HCT116 (cell line): Measurements from ENCODE around the gene MSL3. TPM values are rescaled to one million over a fixed set of nuclear protein-coding genes. Genes with fewer than 3 reads are reported as not detected.

ENCODE experiments used
- ATAC-seq: fragments of 200-7000 bp; cut with Tn5 transposase; 2 replicates; pipeline ENCODE4 v1.9.1; 2020; ENCODE audit warnings: mild to moderate bottlenecking, moderate library complexity
- BruUV-seq: library from RNA; stranded (reverse); fragments of 400-500 nt; replicated peaks from 2 replicates; lab custom pipeline; 2021; lab: Mats Ljungman, UMichigan
- CTCF ChIA-PET: fragments of 300-600 bp; sonication (Branson Sonifier 250); formaldehyde crosslinking; loops from one replicate; lab custom pipeline; 2021; ENCODE audit warnings: antibody characterized with exemption; lab: Charles Lee
- POLR2A ChIA-PET: fragments of 300-600, 350-600 bp; sonication (Branson Sonifier 250); formaldehyde crosslinking; loops from one replicate; lab custom pipeline; 2021; ENCODE audit warnings: antibody characterized with exemption; lab: Charles Lee
- RAD21 ChIA-PET, 2 experiments: fragments of 300-600 bp; sonication (Branson Sonifier 250); formaldehyde crosslinking; loops; one replicate each; lab custom pipeline; 2023; ENCODE audit warnings: low total read pairs in 2 of 2; ENCODE audit not compliant: uncharacterized antibody in 2 of 2, unreplicated experiment in 2 of 2, low non-redundant PET in 1 of 2; lab: Charles Lee
- DNase-seq: peaks from one replicate; pipeline ENCODE4 v3.0.0-alpha.2; 2010; ENCODE audit warnings: low read depth, low spot score
- H2AFZ ChIP-seq: fragments of 200-600 bp; shearing (Covaris generic), sonication (generic); 2 replicates; pipeline ENCODE4 v1.6.1; 2017; ENCODE audit warnings: low read depth, mixed run types, mixed read lengths, antibody characterized with exemption, low read length; ENCODE audit not compliant: poor library complexity, severe bottlenecking
- H3K27ac ChIP-seq: 2 replicates; pipeline ENCODE4 v1.5.1; 2012; ENCODE audit warnings: low read depth, low read length
- H3K27me3 ChIP-seq: fragments of 200-600 bp; sonication (generic); 2 replicates; pipeline ENCODE4 v1.6.1; 2016; ENCODE audit warnings: mixed run types, low read length, mixed read lengths; ENCODE audit not compliant: insufficient read depth
- H3K36me3 ChIP-seq, 2 experiments: fragments of 200-500 bp in 1 of 2; fragments of 200-600 bp in 1 of 2; sonication (Bioruptor generic) in 1 of 2; sonication (generic) in 1 of 2; 2 replicates each; pipeline versions ENCODE4 v1.5.1 to v1.6.1; 2014 to 2016; ENCODE audit warnings: low read length in 2 of 2, inconsistent platforms in 1 of 2, mixed read lengths in 1 of 2, mixed run types in 1 of 2; ENCODE audit not compliant: insufficient read depth in 2 of 2, control insufficient read depth in 1 of 2
- H3K4me1 ChIP-seq, 2 experiments: fragments of 200-600 bp in 1 of 2; sonication (generic) in 1 of 2; 2 replicates each; pipeline versions ENCODE4 v1.5.1 to v1.6.1; 2012 to 2017; ENCODE audit warnings: low read length in 2 of 2, inconsistent platforms in 1 of 2, mild to moderate bottlenecking in 1 of 2, mixed read lengths in 1 of 2, mixed run types in 1 of 2, moderate library complexity in 1 of 2; ENCODE audit not compliant: insufficient read depth in 2 of 2, control insufficient read depth in 1 of 2
- H3K4me2 ChIP-seq: fragments of 200-600 bp; sonication (generic); 2 replicates; pipeline ENCODE4 v1.6.1; 2017; ENCODE audit warnings: mixed run types, low read length, mixed read lengths
- H3K4me3 ChIP-seq, 2 experiments: fragments of 200-600 bp in 1 of 2; sonication (generic) in 1 of 2; replicated peaks in 1 of 2; 2 replicates each; pipeline ENCODE4 v1.5.1; 2011 to 2016; ENCODE audit warnings: low read length in 2 of 2, control low read depth in 1 of 2, low read depth in 1 of 2, mild to moderate bottlenecking in 1 of 2, mixed read lengths in 1 of 2, mixed run types in 1 of 2
- H3K79me2 ChIP-seq: fragments of 200-600 bp; sonication (generic); 2 replicates; pipeline ENCODE4 v1.6.1; 2017; ENCODE audit warnings: mild to moderate bottlenecking, mixed run types, low read length, moderate library complexity, mixed read lengths; ENCODE audit not compliant: insufficient read depth
- H3K9ac ChIP-seq: fragments of 200-600 bp; sonication (generic); 2 replicates; pipeline ENCODE4 v1.6.1; 2016; ENCODE audit warnings: low read length, mixed read lengths
- H3K9me2 ChIP-seq: fragments of 200-600 bp; sonication (generic), shearing (Covaris generic); 2 replicates; pipeline ENCODE4 v1.6.1; 2017; ENCODE audit warnings: mixed run types, mild to moderate bottlenecking, moderate library complexity; ENCODE audit not compliant: insufficient read depth
- H3K9me3 ChIP-seq, 2 experiments: fragments of 200-500 bp in 1 of 2; fragments of 200-600 bp in 1 of 2; sonication (Bioruptor generic) in 1 of 2; sonication (generic) in 1 of 2; 2 replicates each; pipeline ENCODE4 v1.6.1; 2014 to 2017; ENCODE audit warnings: low read length in 2 of 2, mixed read lengths in 2 of 2, inconsistent platforms in 1 of 2, low read depth in 1 of 2, mild to moderate bottlenecking in 1 of 2, mixed run types in 1 of 2, moderate library complexity in 1 of 2; ENCODE audit not compliant: control insufficient read depth in 1 of 2, insufficient read depth in 1 of 2
- H4K20me1 ChIP-seq: fragments of 200-600 bp; sonication (generic), shearing (Covaris generic); 2 replicates; pipeline ENCODE4 v1.6.1; 2017; ENCODE audit warnings: mixed run types, mild to moderate bottlenecking, moderate library complexity; ENCODE audit not compliant: insufficient read depth
- ATF3 ChIP-seq: IDR thresholded peaks from 2 replicates; pipeline ENCODE4 v1.6.1; 2012
- CBX3 ChIP-seq: IDR thresholded peaks from 2 replicates; pipeline ENCODE4 v1.6.1; 2012; ENCODE audit warnings: low read depth
- CEBPB ChIP-seq: IDR thresholded peaks from 2 replicates; pipeline ENCODE4 v1.6.1; 2012; ENCODE audit warnings: low read depth
- CTCF ChIP-seq, 3 experiments: fragments of 200-600 bp in 1 of 3; sonication (generic) in 1 of 3; IDR thresholded peaks in 2 of 3; conservative IDR thresholded peaks in 1 of 3; 2 replicates each; pipeline ENCODE4 v1.5.1; 2012 to 2017; ENCODE audit warnings: low read depth in 2 of 3, low read length in 2 of 3, antibody characterized with exemption in 1 of 3, borderline replicate concordance in 1 of 3, control low read depth in 1 of 3, mild to moderate bottlenecking in 1 of 3, mixed read lengths in 1 of 3, mixed run types in 1 of 3, moderate library complexity in 1 of 3; ENCODE audit not compliant: insufficient read depth in 1 of 3
- FOSL1 ChIP-seq: IDR thresholded peaks from 2 replicates; pipeline ENCODE4 v1.6.1; 2012; ENCODE audit warnings: low read depth
- JUND ChIP-seq: IDR thresholded peaks from 2 replicates; pipeline ENCODE4 v1.6.1; 2012
- SIN3A ChIP-seq: IDR thresholded peaks from 2 replicates; pipeline ENCODE4 v1.6.1; 2012; ENCODE audit warnings: low read depth
- SRF ChIP-seq: IDR thresholded peaks from 2 replicates; pipeline ENCODE4 v1.6.1; 2012; ENCODE audit warnings: low read depth
- TCF7L2 ChIP-seq: IDR thresholded peaks from 2 replicates; pipeline ENCODE4 v1.7.0; 2011; ENCODE audit warnings: borderline replicate concordance, inconsistent platforms; ENCODE audit not compliant: insufficient read depth, insufficient read length; ENCODE audit errors: extremely low read depth
- ZNF274 ChIP-seq: fragments of 200-500 bp; sonication (Bioruptor generic); IDR thresholded peaks from 2 replicates; pipeline ENCODE4 v1.6.1; 2014; ENCODE audit warnings: mild to moderate bottlenecking, low read depth, low read length, inconsistent platforms
- intact Hi-C: fragments of 100-400 bp; cut with micrococcal nuclease; formaldehyde crosslinking; loops from 2 replicates; pipeline ENCODE4 v1.10.0; 2022
- total RNA-seq: library from RNA; stranded (reverse); gene quantifications from one replicate; pipeline ENCODE4 v1.2.1, GENCODE V29; 2021; ENCODE audit not compliant: unreplicated experiment
- TF ChIP-seq, protein P1 (sequence below): IDR thresholded peaks from 2 replicates; pipeline ENCODE4 v1.6.1; 2012

Gene MSL3
- total RNA-seq, 1 experiment from 2014 or later: 12.0 TPM

DNA sequence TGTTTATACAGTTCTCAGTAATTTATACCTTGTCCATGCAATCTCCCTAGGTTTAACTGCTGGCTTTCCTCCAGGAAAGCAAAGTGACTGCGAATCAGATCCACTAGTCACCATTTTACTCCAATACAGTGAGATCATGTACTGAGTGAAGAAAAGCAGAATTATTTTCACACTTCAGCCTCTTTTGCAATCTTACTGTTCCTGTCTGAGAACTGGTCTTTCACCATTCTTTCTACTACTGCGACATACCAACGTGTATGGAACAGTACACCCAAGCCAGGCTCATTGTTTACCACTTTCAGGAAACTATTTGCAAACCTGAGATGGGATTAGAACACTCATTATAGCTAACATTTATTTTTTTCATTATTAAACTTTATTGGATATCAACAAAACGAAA, 8.0 kb upstream of the MSL3 start:
- Histone ChIP-seq H4K20me1 (no peaks in the 10 kb centered on the region), H3K27me3 (0 out of 2 replicates have a peak, but pooled peaks cover 15% of the 10 kb centered on the region), H3K9ac (no peak overlapping the region), H3K4me3 (no peak overlapping the region), H2AFZ (no peak overlapping the region), H3K4me1 (no peaks in the 10 kb centered on the region), H3K4me2 (no peak overlapping the region), H3K9me2 (no peaks in the 10 kb centered on the region), H3K27ac (no peak overlapping the region), H3K79me2 (no peaks in the 10 kb centered on the region), H3K36me3 (no peaks in the 10 kb centered on the region), H3K9me3 (no peaks in the 10 kb centered on the region)
- ATAC-seq (no peak), DNase-seq (no peak)
- CTCF ChIA-PET: no interaction called here
- intact Hi-C loops: no loop called here
- BruUV-seq: no TSS peak
- RAD21 ChIA-PET: no interaction called here
- no peak for TF ChIP-seq TCF7L2
- no peak for TF ChIP-seq ZNF274
- no peak for TF ChIP-seq SIN3A
- POLR2A ChIA-PET: no interaction called here

DNA sequence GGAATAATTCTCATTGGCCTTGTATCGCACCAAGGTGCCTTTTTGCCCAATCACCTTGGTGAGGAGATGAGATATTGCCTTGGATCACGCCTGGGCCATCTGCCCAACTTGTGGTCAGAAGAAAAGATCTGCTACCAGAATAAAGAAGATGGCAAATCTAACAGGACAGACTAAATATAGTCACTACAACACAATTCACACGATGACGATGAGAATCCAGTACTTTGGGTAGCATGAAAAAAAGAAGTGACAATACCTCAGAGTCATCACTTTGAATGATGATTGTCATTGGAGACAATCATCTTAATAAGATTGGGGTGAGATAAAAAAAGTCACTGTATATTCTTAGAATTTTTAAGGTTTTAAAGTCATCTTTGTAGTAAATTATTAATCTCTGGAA, 7.3 kb upstream of the MSL3 start:
- no peak overlapping the region for H3K27ac ChIP-seq
- H3K4me2 ChIP-seq: no peak overlapping the region
- no peak overlapping the region for H3K9ac ChIP-seq
- H3K9me2 ChIP-seq: no peaks in the 10 kb centered on the region
- no peak for DNase-seq
- intact Hi-C loops: no loop called here
- POLR2A ChIA-PET: no interaction called here
- no TSS peak for BruUV-seq
- no peak overlapping the region for H3K4me3 ChIP-seq
- H3K79me2 ChIP-seq: no peaks in the 10 kb centered on the region
- H3K36me3 ChIP-seq: no peaks in the 10 kb centered on the region
- no peak overlapping the region for H2AFZ ChIP-seq
- CTCF ChIA-PET: no interaction called here
- RAD21 ChIA-PET: no interaction called here
- TF ChIP-seq SRF (no peak), TCF7L2 (no peak), CEBPB (no peak), CTCF (IDR thresholded peaks at IDR 0.05 in 2 of 3, conservative IDR thresholded peaks at IDR 0.05 in 1 of 3; ENCODE audit: borderline replicate concordance in 1 of 3, insufficient read depth in 1 of 3, low read depth in 2 of 3, low read length in 2 of 3) (no peak), ATF3 (no peak), JUND (no peak), ZNF274 (no peak), CBX3 (no peak), FOSL1 (no peak)
- TF ChIP-seq, protein P1, sequence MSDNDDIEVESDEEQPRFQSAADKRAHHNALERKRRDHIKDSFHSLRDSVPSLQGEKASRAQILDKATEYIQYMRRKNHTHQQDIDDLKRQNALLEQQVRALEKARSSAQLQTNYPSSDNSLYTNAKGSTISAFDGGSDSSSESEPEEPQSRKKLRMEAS: no peak
- ATAC-seq: no peak
- H3K27me3 ChIP-seq: 0 out of 2 replicates have a peak, but pooled peaks cover 15% of the 10 kb centered on the region
- H3K4me1 ChIP-seq: no peaks in the 10 kb centered on the region
- no peaks in the 10 kb centered on the region for H3K9me3 ChIP-seq
- H4K20me1 ChIP-seq: no peaks in the 10 kb centered on the region
